Stimulated activated naive CD8-positive, alpha-beta T cell treated with anti-CD3 and anti-CD28 coated beads, Interleukin-15, amount 100 ng/mL, for 72 hours (primary cell): Measurements from ENCODE around the gene PHYKPL.

Source experiments
- ATAC-seq: fragments of 150-1000 bp; cut with Tn5 transposase; 2 replicates; pipeline ENCODE4 v1.10.0; 2021; ENCODE audit warnings: mild to moderate bottlenecking, moderate library complexity
- DNase-seq, 2 donors: peaks; one replicate each; pipeline ENCODE4 v3.0.0; 2021 to 2022
- H3K27ac Mint-ChIP-seq, 2 donors: one replicate each; pipeline ENCODE4 v1.8.0; 2022; ENCODE audit warnings: mild to moderate bottlenecking in 2 of 2, mixed read lengths in 2 of 2, moderate library complexity in 2 of 2
- H3K27me3 Mint-ChIP-seq: one replicate; pipeline ENCODE4 v1.8.0; 2022; ENCODE audit warnings: mixed read lengths
- H3K4me1 Mint-ChIP-seq: one replicate; pipeline ENCODE4 v1.8.0; 2022; ENCODE audit warnings: mild to moderate bottlenecking, mixed read lengths
- H3K4me3 Mint-ChIP-seq, 2 donors: one replicate each; pipeline ENCODE4 v1.8.0; 2022; ENCODE audit warnings: mild to moderate bottlenecking in 2 of 2, mixed read lengths in 2 of 2, moderate library complexity in 1 of 2
- H3K9me3 Mint-ChIP-seq, 2 donors: one replicate each; pipeline ENCODE4 v1.8.0; 2022; ENCODE audit warnings: mixed read lengths in 2 of 2

PHYKPL gene

GRCh38 chr5:178225174-178225573 lies 7.4 kb downstream of the PHYKPL start:
- H3K27ac Mint-ChIP-seq, result no peak overlapping the region
- peaks cover 59% of the 10 kb centered on the region for H3K4me1 Mint-ChIP-seq
- H3K27me3 Mint-ChIP-seq, result no peaks in the 10 kb centered on the region
- H3K4me3 Mint-ChIP-seq, result no peak overlapping the region
- no peak for ATAC-seq
- no peak for DNase-seq
- no peaks in the 10 kb centered on the region for H3K9me3 Mint-ChIP-seq

DNA sequence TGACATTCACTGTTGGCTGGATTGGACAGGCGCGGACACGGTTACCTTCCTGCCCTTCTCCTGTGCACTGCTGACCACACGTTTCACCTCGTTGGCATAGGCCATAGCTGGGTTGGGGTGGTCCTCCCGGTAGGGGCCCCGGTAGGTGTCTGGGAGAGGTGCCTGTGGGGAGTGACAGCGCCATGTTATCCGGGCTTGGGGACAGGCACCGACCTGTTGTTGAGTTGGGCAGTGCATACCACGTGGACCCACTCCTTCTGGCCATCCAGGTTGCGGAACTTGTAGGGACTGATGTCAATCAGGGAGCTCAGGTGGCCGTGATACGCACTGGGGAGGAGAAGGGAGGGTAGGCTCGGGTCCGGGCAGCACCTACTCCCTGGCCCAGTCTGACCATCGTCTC lies 8.2 kb downstream of the PHYKPL start:
- H3K27ac Mint-ChIP-seq, result no peak overlapping the region
- peaks cover 51% of the 10 kb centered on the region for H3K4me1 Mint-ChIP-seq
- no peak for ATAC-seq
- no peaks in the 10 kb centered on the region for H3K9me3 Mint-ChIP-seq
- H3K4me3 Mint-ChIP-seq, result no peak overlapping the region
- no peaks in the 10 kb centered on the region for H3K27me3 Mint-ChIP-seq
- no peak for DNase-seq

DNA sequence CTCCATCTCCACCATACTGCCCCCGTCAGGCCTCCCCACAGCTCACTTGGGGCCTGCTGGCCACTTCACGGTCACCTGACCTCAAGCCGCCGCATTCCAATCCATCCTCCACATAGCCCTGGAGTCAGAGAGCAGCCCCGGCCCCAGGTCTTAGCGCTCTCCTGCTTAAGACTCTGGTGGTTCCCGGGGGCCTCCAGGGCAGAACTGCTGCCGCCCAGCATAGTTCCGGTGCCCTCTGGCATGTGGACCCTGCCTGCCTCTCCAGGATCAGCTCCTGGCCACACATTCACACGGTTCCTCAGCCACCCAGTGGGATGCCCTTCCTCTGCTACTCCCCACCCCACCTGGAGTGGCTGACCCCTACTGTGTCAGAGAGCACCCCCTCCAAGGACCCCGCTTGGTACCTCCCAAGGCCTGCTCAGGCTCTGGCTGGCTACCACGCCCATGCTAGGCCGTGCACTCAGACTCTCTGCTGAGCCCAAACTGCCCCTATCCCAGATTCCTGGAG lies 8.7 kb downstream of the PHYKPL start:
- Mint-ChIP-seq H3K9me3 (no peaks in the 10 kb centered on the region), H3K27ac (peak overlapping the region in 1 of 2 donors; percentile 48), H3K4me1 (peaks cover 46% of the 10 kb centered on the region), H3K27me3 (no peaks in the 10 kb centered on the region), H3K4me3 (no peak overlapping the region)
- DNase-seq (no peak), ATAC-seq (peak; percentile 31)

DNA sequence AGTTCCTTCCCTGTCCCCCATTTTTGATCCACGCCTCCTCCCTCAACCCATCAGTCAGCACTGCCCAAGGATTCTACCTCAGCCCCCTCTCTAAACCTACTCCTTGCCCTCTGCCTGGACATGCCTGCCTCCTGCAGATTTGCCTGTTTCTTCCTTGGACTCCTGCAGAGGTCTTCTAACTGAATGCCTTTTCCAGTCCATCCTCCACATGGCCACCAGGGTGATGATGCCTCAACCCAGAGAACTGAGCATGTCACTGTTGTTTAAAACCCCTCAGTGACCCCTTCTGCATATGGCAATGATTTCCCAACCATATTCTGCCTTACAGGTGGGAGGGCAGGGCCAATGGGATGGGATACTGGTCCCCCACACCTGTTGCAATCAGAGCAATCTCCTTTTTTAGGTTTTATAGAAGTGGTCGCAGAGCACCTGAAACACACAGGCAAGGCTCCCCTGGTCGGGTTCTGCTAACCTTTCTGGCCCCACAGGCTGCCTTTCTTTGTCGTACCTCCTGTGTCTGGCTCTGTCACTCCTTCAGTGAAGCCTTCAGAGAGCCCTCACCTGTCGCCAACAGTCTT lies 9.3 kb downstream of the PHYKPL start:
- Mint-ChIP-seq H3K4me1 (peaks cover 40% of the 10 kb centered on the region), H3K9me3 (no peaks in the 10 kb centered on the region), H3K27ac (peak overlapping the region; percentile 28 to 38), H3K27me3 (no peaks in the 10 kb centered on the region), H3K4me3 (no peak overlapping the region)
- DNase-seq (no peak), ATAC-seq (no peak)

- H3K4me3 Mint-ChIP-seq, result no peak overlapping the region
- ATAC-seq (no peak), DNase-seq (no peak)
- peaks cover 30% of the 10 kb centered on the region for H3K4me1 Mint-ChIP-seq
- no peaks in the 10 kb centered on the region for H3K27me3 Mint-ChIP-seq
- H3K27ac Mint-ChIP-seq, result no peak overlapping the region
- H3K9me3 Mint-ChIP-seq, result no peaks in the 10 kb centered on the region
Measured at GRCh38 chr5:178222292-178222691, 10.3 kb downstream of the PHYKPL start.

- peak overlapping the region in 1 of 2 donors; percentile 77 for H3K27ac Mint-ChIP-seq
- no peak for DNase-seq
- no peak overlapping the region for H3K4me3 Mint-ChIP-seq
Measured at GRCh38 chr5:178221853-178222252, 10.7 kb downstream of the PHYKPL start.

DNA sequence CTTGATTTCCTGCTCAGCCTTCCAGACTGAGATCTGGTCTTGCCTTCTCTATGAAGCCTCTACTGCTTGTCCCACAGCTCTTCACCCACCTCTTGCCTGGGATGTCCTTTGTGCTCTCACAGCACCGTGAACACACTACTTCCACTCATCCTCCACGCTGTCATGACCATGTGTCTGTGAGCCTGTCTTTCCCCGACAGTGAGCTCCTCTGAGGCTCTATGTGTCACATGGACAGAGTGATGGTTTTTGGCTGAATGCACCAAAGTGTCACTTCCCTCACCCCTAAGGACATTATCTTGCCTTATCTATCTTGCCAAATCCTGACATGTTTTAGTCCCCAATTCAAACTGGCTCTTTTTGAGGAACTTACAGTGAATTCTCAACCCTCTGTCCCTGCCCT lies 11.3 kb downstream of the PHYKPL start:
- H3K9me3 Mint-ChIP-seq, result no peaks in the 10 kb centered on the region
- H3K4me3 Mint-ChIP-seq, result no peak overlapping the region
- H3K27me3 Mint-ChIP-seq, result no peaks in the 10 kb centered on the region
- DNase-seq, result no peak
- H3K27ac Mint-ChIP-seq, result peak overlapping the region; percentile 38 to 42
- ATAC-seq, result peak; percentile 33
- H3K4me1 Mint-ChIP-seq, result peaks cover 32% of the 10 kb centered on the region

More at GRCh38 chr5:178221853-178222252, 10.7 kb downstream of the PHYKPL start:
- Mint-ChIP-seq H3K4me1 (peaks cover 27% of the 10 kb centered on the region), H3K27me3 (no peaks in the 10 kb centered on the region), H3K9me3 (no peaks in the 10 kb centered on the region)
- ATAC-seq, result no peak

DNA sequence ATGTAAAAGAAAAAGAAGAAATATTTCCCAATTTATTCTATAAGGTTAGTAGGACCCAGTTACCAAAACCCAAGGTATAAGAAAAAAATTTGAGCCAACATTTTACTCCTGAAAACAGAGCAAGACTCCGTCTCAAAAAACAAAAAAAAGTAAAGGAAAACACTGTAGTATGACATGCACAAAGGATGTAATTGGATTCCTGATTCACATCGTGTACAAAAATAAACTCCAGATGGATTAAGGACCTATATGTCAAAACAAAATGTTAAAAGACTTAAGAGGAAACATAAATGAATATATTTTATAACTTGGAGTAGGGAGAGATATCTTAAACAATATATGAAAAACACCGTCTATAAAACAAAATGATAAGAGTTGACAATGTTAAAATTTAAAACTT lies 13.8 kb downstream of the PHYKPL start:
- no peak overlapping the region for H3K4me3 Mint-ChIP-seq
- DNase-seq (no peak), ATAC-seq (no peak)
- H3K27ac Mint-ChIP-seq, result peak overlapping the region in 1 of 2 donors; percentile 36
- H3K4me1 Mint-ChIP-seq, result peaks cover 53% of the 10 kb centered on the region
- no peaks in the 10 kb centered on the region for H3K27me3 Mint-ChIP-seq
- no peaks in the 10 kb centered on the region for H3K9me3 Mint-ChIP-seq

DNA sequence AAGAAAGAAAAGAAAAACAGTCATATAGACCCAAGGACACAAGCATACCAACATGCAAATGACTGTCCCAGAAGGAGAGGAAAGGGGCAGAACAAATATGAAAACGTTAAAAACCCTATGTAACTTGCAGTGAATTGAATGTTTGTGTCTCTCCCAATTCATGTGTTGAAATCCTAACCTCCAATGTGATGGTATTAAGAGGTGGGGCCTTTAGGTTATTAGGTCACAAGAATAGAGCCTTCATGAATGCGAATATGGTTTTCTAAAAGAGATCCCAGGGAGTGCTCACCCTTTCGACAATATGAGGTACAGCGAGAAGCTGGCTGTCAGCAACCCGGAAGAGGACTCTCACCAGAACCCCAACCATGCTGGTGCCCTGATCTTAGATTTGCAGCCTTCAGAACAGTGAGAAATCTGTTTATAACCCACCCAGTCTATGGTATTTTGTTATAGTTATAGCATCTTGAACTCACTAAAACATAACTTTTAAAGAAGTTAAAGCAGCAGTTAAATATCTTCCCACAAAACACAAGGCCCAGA lies 14.3 kb downstream of the PHYKPL start:
- Mint-ChIP-seq H3K27ac (peak overlapping the region in 1 of 2 donors; percentile 36), H3K9me3 (no peaks in the 10 kb centered on the region), H3K27me3 (no peaks in the 10 kb centered on the region), H3K4me3 (no peak overlapping the region), H3K4me1 (peaks cover 53% of the 10 kb centered on the region)
- ATAC-seq, result no peak
- no peak for DNase-seq

DNA sequence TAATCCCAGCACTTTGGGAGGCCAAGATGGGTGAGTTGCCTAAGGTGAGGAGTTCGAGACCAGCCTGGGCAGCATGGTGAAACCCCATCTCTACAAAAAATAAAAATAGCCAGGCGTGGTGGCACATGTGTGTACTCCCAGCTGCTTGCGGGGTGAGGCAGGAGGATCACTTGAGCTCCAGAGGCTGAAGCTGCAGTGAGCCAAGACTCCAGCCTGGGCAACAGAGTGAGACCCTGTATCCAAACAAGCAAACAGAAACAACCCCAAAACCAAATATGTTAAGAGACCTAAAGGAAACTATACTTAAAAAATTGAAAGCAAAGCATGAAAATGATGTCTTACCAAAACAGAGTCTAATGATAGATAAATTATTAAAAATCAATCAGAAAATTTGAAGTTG lies 15.8 kb downstream of the PHYKPL start:
- DNase-seq (no peak), ATAC-seq (no peak)
- no peaks in the 10 kb centered on the region for H3K27me3 Mint-ChIP-seq
- H3K9me3 Mint-ChIP-seq, result no peaks in the 10 kb centered on the region
- H3K4me1 Mint-ChIP-seq, result peaks cover 62% of the 10 kb centered on the region
- H3K4me3 Mint-ChIP-seq, result no peak overlapping the region
- peak overlapping the region; percentile 42 to 98 for H3K27ac Mint-ChIP-seq

GRCh38 chr5:178216088-178216534 lies 16.5 kb downstream of the PHYKPL start:
- ATAC-seq, result peak; percentile 67
- peaks cover 62% of the 10 kb centered on the region for H3K4me1 Mint-ChIP-seq
- peak overlapping the region; percentile 95 to 98 for H3K27ac Mint-ChIP-seq
- peak overlapping the region in 1 of 2 donors; percentile 24 for H3K4me3 Mint-ChIP-seq
- DNase-seq, result peak in 1 of 2 donors; percentile 52
- no peaks in the 10 kb centered on the region for H3K9me3 Mint-ChIP-seq
- H3K27me3 Mint-ChIP-seq, result no peaks in the 10 kb centered on the region

DNA sequence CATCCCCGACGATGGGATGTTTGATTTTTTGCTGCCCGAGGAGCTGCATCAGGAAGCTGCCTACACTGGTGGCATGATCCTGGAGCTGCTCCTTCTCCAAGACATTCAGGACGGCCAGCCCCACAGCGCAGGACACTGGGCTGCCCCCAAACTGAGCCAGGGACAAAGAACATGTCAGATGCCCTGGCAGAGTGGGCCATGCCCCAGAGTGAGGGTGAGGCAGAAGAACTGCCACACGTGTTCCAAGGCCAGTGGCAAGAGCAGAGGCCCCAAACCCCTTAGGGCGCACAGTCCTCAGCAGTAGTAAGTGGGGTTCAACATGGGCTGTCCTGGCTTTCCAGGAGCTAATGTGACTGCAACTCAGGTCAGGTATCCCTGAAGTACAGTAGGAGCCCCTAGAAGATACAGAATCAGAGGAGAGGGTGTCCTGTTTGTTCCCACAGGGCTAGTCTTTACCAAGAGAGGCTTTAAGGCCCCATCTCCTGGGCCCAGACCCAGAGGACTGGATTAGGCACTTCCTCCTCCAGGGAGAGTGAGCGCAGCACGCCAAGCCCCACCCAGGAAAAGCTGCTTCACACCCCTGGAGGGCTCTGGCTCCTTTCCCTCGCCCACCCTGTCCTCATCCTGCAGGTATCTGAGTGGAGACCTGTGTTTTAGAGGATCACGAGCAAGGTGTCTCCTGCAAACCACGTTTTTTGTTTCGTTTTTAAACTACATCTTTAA lies 17.2 kb downstream of the PHYKPL start:
- Mint-ChIP-seq H3K4me1 (peaks cover 58% of the 10 kb centered on the region), H3K27me3 (no peaks in the 10 kb centered on the region), H3K4me3 (peak overlapping the region in 1 of 2 donors; percentile 55), H3K9me3 (no peaks in the 10 kb centered on the region), H3K27ac (peak overlapping the region; percentile 95 to 98)
- ATAC-seq (peak; percentile 36), DNase-seq (no peak)

- Mint-ChIP-seq H3K4me1 (peaks cover 69% of the 10 kb centered on the region), H3K27ac (peak overlapping the region; percentile 95 to 98), H3K27me3 (no peaks in the 10 kb centered on the region), H3K4me3 (no peak overlapping the region), H3K9me3 (no peaks in the 10 kb centered on the region)
- DNase-seq, result no peak
- peak; percentile 2 for ATAC-seq
Measured at GRCh38 chr5:178214160-178214803, 18.3 kb downstream of the PHYKPL start.

GRCh38 chr5:178213748-178214151 lies 18.9 kb downstream of the PHYKPL start:
- no peak for ATAC-seq
- Mint-ChIP-seq H3K4me3 (no peak overlapping the region), H3K27ac (peak overlapping the region; percentile 80 to 95), H3K27me3 (no peaks in the 10 kb centered on the region), H3K9me3 (no peaks in the 10 kb centered on the region), H3K4me1 (peaks cover 74% of the 10 kb centered on the region)
- no peak for DNase-seq

GRCh38 chr5:178213003-178213461 lies 19.6 kb downstream of the PHYKPL start:
- DNase-seq, result no peak
- H3K4me1 Mint-ChIP-seq, result peaks cover 82% of the 10 kb centered on the region
- no peak for ATAC-seq

More at GRCh38 chr5:178213003-178213461, 19.6 kb downstream of the PHYKPL start:
- H3K4me3 Mint-ChIP-seq, result no peak overlapping the region
- no peaks in the 10 kb centered on the region for H3K9me3 Mint-ChIP-seq
- H3K27me3 Mint-ChIP-seq, result no peaks in the 10 kb centered on the region
- H3K27ac Mint-ChIP-seq, result peak overlapping the region; percentile 80 to 95
